ENCODE data around the gene LHFPL3.

Gene LHFPL3

GRCh38 chr7:104371216-104371979 is 43.0 kb downstream of the LHFPL3 start:
- no peak for DNase-seq (ENCODE audit: low spot score)

GRCh38 chr7:104371980-104372357 is 43.6 kb downstream of the LHFPL3 start:
- no peak for DNase-seq (ENCODE audit: low spot score)

DNA sequence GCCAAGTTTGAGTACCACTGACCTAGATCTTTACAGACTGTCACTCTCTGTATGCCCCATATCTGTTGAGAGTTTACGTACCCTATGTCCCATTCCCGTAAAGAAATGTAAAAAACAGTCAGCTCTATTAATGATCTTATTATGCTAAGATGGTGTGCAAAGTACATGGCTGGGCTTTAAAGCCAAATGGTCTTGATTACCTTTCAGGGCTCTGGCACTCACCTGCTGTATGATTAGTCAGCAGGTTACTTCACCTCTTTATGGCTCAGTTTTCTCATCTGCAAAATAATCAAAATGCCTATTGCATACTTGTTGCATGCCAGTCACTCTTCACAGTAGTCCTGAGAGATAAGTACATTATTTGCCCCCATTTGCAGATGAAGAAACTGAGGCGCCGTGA is 54.2 kb downstream of the LHFPL3 start:
- DNase-seq (ENCODE audit: low spot score) = no peak

DNA sequence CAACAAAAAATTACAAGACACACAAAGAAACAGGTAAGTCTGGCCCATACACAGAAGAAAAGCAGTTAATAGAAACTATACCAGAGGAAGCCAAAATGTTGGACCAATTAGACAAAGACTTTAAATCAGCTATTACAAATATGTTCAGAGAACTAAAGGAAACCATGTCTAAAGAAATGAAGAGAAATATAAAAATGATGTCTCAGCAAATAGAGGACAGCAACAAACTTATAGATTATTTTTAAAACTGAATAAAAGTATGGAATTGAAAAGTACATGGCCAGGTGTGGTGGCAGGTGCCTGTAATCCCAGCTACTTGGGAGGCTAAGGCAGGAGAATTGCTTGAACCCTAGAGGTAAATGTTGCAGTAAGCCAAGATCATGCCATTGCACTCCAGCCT is 58.5 kb downstream of the LHFPL3 start:
- no peak for DNase-seq (ENCODE audit: low spot score)

DNA sequence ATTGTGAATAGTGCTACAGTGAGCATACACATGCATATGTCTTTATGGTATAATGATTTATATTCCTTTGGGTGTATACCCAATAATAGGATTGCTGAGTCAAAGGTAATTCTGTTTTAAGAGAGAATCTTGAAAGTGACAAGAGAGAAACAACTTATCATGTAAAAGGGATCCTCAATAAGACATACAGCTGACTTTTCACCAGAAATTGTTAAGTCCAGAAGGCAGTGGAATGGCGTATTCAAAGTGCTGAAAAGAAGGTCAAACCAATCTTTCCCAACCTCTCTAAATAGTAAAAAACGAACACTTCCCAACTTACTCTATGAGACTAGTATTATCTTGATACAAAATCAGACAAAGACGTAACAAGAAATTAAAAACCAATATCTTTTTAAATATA is 59.8 kb downstream of the LHFPL3 start:
- DNase-seq (ENCODE audit: low spot score) = no peak

- no peak for DNase-seq (ENCODE audit: low spot score)
These were observed 66.8 kb downstream of the LHFPL3 start for GRCh38 chr7:104395162-104395561.

DNA sequence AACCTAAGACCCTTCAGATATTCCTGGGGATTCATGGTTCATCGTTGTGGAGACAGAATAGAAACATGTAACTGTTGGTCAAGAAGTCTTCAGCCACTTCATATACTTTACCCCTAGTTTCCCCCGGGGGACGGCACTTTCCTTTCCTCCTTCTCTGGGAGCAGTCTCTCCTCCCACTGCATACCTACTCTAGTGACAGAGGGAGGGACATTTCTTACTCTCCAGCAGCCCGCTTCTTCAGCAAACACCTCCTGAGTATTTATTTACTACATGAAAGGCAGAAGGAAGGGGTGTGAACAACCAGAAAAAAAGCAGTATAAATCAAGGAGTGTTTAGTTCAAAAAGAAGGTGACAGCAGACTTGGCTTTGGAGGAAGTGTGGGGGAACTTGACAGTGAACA is 69.0 kb downstream of the LHFPL3 start:
- DNase-seq (ENCODE audit: low spot score) = no peak

DNA sequence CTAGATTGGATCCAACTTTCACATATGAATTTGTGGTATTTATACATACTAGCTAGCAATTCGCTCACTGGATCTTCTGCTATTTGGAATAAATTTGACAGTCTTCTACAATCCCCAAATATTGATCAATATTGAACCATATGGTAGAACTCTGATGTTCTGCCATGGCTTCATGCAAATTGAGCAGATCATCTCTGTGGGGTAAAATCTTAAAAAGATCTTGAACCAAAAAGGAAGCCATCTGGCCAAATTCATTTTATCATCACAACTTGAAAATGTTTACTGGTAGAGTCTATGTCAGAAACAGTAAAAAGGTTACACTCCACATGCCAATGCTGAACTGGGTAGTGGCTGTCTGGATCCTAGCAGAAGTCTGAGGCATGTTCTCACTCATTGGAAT is 80.0 kb downstream of the LHFPL3 start:
- no peak for DNase-seq (ENCODE audit: low spot score)

DNA sequence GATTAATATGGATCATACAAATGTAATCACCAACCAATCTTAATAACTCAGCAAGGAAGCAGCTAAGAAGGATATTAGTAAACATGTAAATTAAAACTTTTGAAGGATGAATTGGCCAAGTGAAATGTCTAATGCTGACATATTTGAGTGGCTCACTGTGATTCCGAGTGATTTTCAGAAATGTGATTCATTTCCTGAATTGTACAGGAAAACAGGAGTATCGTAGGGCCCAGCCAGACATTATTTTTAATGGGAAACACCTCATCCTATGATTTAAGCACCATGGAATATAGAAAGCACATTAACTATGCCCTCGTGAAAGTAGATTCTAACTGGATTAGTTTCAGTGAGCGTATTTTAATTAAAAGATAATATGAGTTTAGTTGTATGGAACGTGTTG is 82.3 kb downstream of the LHFPL3 start:
- DNase-seq (ENCODE audit: low spot score) = no peak

DNA sequence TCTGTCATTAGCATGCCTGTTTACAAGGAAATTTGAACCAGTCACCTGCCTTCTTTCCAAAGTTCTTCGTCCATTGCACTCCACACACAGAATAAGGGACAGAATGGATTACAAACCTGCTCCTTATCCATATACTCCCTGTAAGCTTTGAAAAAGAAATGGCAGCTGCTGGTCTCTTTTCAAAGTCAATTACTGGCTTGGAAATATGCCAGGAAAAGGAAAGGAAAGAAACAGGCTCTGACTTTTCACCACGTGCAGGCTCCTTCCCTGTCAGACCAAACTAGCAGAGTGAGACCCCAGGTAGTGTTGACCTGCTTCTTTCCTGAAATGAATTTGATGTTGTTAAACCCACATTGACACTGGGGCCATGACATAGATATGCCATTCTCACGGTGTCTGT is 84.5 kb downstream of the LHFPL3 start:
- no peak for DNase-seq (ENCODE audit: low spot score)

DNA sequence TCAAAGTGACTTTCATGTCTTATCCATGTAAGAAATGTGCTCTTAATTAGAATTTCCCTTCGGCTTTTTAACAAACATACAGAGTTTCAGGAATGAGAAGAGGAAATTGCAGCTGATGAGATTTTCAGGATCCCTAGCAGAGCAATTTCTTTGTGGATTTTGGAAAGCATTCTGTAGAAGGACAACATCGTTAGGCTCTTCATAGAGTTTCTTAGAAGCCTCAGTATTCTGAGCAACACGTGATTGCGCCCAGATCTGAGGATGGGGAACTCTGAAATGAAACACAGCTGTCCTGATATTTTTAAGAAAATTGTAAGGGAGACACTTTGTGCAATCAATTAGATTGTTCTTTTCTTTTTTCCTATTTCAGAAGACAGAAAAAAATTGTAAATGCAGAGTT is 85.8 kb downstream of the LHFPL3 start:
- no peak for DNase-seq (ENCODE audit: low spot score)

- DNase-seq (ENCODE audit: low spot score) = no peak
These were observed 87.3 kb downstream of the LHFPL3 start for GRCh38 chr7:104415700-104416099.

DNA sequence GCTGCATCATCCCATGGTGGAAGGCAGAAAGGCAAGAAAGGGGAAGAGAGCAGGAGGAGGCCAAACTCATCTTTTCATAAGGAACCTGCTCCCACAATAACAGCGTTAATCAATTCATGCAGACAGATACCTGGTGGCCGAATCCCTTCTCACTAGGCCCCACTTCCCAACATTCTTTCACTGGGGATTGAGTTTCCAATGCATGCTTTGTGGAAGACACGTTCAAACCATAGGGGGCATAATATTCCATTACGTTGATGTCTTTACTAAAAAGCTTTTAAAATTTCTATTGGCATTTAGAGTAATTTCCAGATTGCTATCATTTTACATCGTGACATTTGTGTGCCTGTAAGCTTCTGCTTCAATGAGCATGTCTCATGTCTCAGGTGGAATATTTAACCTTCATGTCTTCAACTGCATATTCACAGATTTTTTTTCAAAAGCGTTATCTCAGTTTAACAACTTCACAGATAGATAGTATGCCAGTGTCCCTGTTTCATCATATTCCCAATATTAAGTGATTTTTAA is 88.5 kb downstream of the LHFPL3 start:
- no peak for DNase-seq (ENCODE audit: low spot score)

DNA sequence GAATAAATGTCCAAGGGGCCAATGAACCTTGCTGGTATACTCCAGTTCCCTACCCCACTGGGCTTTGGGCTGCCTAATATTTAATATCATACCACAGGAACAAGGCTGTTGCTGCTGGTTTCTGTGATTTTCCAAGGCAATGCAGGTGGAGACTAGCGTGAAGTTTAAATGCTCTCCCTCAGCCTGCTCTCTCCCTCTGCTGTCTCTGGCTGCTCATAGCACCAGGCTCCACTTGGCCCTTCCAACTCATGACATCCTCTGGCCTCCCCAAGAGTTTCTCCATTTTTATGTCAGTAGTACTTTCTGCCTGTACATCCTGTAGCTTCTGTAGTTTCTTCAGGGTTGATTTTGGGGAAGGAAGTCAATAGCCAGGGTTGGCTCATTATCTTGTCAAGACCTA is 103.5 kb downstream of the LHFPL3 start:
- no peak for DNase-seq (ENCODE audit: low spot score)

GRCh38 chr7:104434129-104434528 is 105.7 kb downstream of the LHFPL3 start:
- DNase-seq (ENCODE audit: low spot score) = no peak

DNA sequence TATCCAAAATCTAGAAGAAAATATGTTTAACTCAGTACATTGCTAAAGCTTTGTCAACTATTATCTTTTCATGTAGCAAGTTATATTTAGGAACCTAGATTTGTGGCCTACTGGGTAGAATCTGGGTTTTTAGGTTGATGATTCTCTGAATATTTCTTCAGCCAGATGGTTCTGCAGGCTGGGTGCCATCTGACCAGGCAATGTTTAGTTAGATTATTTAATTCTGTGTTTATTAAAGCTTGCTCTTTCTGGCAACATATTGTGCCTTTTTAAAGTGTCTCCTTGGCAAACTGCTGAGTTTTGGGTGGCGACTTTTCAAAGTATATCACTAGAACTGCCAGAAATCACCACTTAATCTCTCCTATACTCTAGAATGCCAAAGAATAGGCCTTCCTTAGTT is 114.1 kb downstream of the LHFPL3 start:
- DNase-seq (ENCODE audit: low spot score) = no peak

DNA sequence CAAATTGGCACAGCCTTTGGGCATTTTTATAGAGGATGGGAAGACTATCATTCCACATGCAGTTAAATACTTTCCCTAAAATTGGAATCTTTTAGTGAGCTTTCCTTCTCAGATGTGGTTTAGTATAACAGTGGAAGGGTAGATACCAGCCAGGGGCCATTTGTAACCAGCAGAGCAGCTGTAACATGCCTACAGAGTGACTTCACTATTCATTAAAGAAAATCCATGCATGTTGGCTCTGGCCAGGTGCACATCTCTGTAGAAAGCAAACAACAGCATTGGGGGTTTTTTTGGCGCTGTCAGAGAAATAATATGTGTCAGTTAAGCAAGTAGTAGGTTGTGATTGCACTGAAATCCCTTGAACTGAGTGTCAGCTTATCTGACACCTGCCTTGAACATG is 115.6 kb downstream of the LHFPL3 start:
- DNase-seq (ENCODE audit: low spot score) = no peak

DNA sequence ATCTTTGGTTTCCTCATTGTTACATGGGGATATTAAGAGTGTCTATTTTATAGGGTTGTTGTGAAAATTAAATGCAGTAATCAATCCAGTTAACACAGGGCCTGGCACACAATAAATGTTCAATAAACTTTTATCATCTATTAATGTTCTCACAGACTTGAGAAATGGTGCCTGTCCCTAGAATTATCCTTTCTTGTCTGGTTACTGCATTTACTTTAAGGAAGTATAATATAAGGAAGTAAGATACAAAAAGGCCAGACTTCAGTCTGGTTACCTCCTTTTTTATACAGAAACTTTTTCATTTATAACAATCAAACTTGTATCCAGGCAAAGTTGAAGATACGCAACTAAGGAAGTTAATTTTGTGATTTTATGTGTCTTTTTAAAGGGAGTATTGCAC is 117.0 kb downstream of the LHFPL3 start:
- no peak for DNase-seq (ENCODE audit: low spot score)

DNA sequence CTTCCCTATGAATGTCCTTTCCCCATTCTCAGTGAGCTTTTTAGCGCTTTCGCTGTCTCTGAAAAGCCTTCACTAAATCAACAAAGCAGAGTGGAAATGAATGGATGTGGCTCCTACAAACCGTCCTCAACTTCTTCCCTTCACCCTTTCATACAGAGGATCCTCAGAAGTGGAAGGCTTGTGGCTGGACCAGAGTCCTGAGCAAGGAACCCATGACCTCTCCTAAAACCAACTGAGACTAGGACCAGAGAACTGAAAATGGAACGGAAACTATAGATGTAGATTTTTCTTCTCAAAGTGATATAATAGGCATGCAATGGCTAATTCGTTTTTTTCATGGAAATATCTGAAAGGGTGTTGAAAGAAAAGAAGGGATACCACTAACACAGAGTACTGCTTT is 122.5 kb downstream of the LHFPL3 start:
- DNase-seq (ENCODE audit: low spot score) = no peak

GRCh38 chr7:104453190-104453589 is 124.8 kb downstream of the LHFPL3 start:
- DNase-seq (ENCODE audit: low spot score) = no peak

DNA sequence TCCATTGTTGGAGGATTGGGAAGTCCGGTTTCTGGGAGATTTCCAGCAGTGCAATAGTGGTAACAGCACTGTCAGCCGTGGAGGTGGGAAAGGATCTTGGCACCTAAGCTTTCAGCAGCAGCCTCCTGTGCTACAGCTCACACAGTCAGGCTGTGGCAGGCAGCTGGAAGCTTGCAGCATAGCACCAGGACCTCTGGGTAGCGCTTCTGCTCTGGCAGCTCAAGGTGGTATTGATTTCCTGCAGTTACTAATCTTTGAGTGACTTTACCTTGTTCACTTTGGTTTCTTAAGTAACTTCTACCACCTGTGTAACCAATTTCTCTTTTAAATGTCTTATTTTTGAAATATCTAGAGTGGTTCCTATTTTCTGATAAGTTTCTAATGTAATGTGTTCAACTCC is 130.5 kb downstream of the LHFPL3 start:
- no peak for DNase-seq (ENCODE audit: low spot score)

- no peak for DNase-seq (ENCODE audit: low spot score)
These were observed 140.9 kb downstream of the LHFPL3 start for GRCh38 chr7:104469166-104469820.

DNA sequence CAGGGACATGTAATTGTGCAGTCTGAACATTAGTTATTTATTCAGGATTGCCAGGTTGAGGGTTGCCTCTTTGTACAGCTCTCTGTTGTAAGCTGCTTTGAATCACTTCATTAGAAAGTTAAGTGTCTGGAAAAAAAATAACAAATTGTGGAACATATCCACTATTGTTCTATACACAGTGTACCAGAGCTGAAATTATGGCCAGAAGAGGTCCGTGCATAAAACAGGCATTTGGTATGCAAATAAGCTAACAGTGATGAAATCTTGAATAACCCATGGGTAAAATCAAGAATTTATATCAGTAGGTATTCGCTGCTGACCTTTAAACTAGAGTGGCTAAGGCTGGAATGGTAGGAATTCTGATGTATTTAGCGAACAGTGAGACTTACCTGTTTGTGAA is 152.1 kb downstream of the LHFPL3 start:
- no peak for DNase-seq (ENCODE audit: low spot score)
